Natural killer cell (primary cell): Measurements from ENCODE around the gene ZNF296. TPM values are rescaled to one million over a fixed set of nuclear protein-coding genes. Genes with fewer than 3 reads are reported as not detected.

Experiments
- ATAC-seq, 3 donors: fragments of 150-1000 bp in 2 of 3; fragments of 200-7000 bp in 1 of 3; cut with Tn5 transposase; 1 replicate in 1 of 3; 2 replicates in 2 of 3; pipeline ENCODE4 v1.10.0; 2021; ENCODE audit warnings: mild to moderate bottlenecking in 2 of 3, moderate library complexity in 2 of 3
- DNase-seq, 2 donors: peaks; one replicate each; pipeline versions ENCODE4 v3.0.0 to v3.0.0-alpha.2; 2013 to 2021; ENCODE audit warnings: mixed read lengths in 1 of 2
- H3K27ac ChIP-seq: one replicate; pipeline ENCODE4 v1.5.1; 2013; ENCODE audit warnings: mild to moderate bottlenecking, low read length
- H3K27me3 ChIP-seq: one replicate; pipeline ENCODE4 v1.6.1; 2013; ENCODE audit warnings: low read length; ENCODE audit not compliant: control insufficient read depth, insufficient read depth
- H3K36me3 ChIP-seq: one replicate; pipeline ENCODE4 v1.6.1; 2013; ENCODE audit warnings: low read length; ENCODE audit not compliant: control insufficient read depth, insufficient read depth
- H3K4me1 ChIP-seq: one replicate; pipeline ENCODE4 v1.6.1; 2013; ENCODE audit warnings: low read length; ENCODE audit not compliant: control insufficient read depth, insufficient read depth
- H3K4me3 ChIP-seq: one replicate; pipeline ENCODE4 v1.5.1; 2013; ENCODE audit warnings: low read length
- H3K9me3 ChIP-seq: one replicate; pipeline ENCODE4 v1.6.1; 2013; ENCODE audit warnings: low read length; ENCODE audit not compliant: control insufficient read depth, insufficient read depth
- H3K27ac Mint-ChIP-seq, 2 donors: one replicate each; pipeline ENCODE4 v1.8.0; 2022; ENCODE audit warnings: mild to moderate bottlenecking in 2 of 2, mixed read lengths in 2 of 2, moderate library complexity in 1 of 2
- H3K27me3 Mint-ChIP-seq, 2 donors: one replicate each; pipeline ENCODE4 v1.8.0; 2022; ENCODE audit warnings: low read depth in 2 of 2, mixed read lengths in 2 of 2
- H3K36me3 Mint-ChIP-seq: one replicate; pipeline ENCODE4 v1.8.0; 2022; ENCODE audit warnings: mixed read lengths
- H3K4me1 Mint-ChIP-seq, 2 donors: one replicate each; pipeline ENCODE4 v1.8.0; 2022; ENCODE audit warnings: mixed read lengths in 2 of 2
- H3K4me3 Mint-ChIP-seq: one replicate; pipeline ENCODE4 v1.8.0; 2022; ENCODE audit warnings: mild to moderate bottlenecking, moderate library complexity, mixed read lengths
- H3K9me3 Mint-ChIP-seq, 2 donors: one replicate each; pipeline ENCODE4 v1.8.0; 2022; ENCODE audit warnings: mixed read lengths in 2 of 2
- CTCF ChIP-seq: fragments of 200-600 bp; IDR thresholded peaks from one replicate; pipeline ENCODE4 v1.8.0; 2022; ENCODE audit warnings: antibody characterized with exemption
- WGBS: methylation state at CpG from one replicate; pipeline ENCODE4 v1.1.7; 2013; ENCODE audit warnings: missing lambda C conversion rate; ENCODE audit not compliant: insufficient coverage; 5-methylcytosine and 5-hydroxymethylcytosine counted together
- intact Hi-C: fragments of 100-400 bp; cut with micrococcal nuclease; formaldehyde crosslinking; loops from one replicate; pipeline ENCODE4 v1.14.2; 2022
- total RNA-seq, 4 donors: library from RNA; stranded (reverse); fragments of 120-200 nt in 1 of 4; gene quantifications; one replicate each; pipeline versions ENCODE4 v1.2.3 to v1.2.4, GENCODE V29; 2013 to 2022

ZNF296 gene
- total RNA-seq, 3 donors from 2014 or later (not counting 1 experiment from before 2014, with no cell fraction given): 5.1 to 8.0 (median 8.0) TPM

GRCh38 chr19:45051929-45052579 is 24.2 kb downstream of the ZNF296 start:
- no peak for DNase-seq
- Histone ChIP-seq H3K36me3 (peaks cover 38% of the 10 kb centered on the region), H3K9me3 (no peaks in the 10 kb centered on the region), H3K4me3 (no peak overlapping the region), H3K27ac (peak overlapping the region; percentile 34), H3K4me1 (peaks cover 19% of the 10 kb centered on the region), H3K27me3 (no peaks in the 10 kb centered on the region)
- intact Hi-C loops: loop anchor here (10.0 kb wide), 1 partner anchor 247 kb away; the partner anchor contains the start of gene BCAM
- peak overlapping the region in 1 of 2 donors; percentile 10 for H3K27ac Mint-ChIP-seq
- H3K36me3 Mint-ChIP-seq: no peaks in the 10 kb centered on the region
- WGBS: 72% methylated on average over 9 of the region's 9 CpGs
- H3K9me3 Mint-ChIP-seq: no peaks in the 10 kb centered on the region
- peaks cover 15 to 32% of the 10 kb centered on the region in 2 donors for H3K4me1 Mint-ChIP-seq
- no peak for TF ChIP-seq CTCF
- no peak overlapping the region for H3K4me3 Mint-ChIP-seq
- no peaks in the 10 kb centered on the region for H3K27me3 Mint-ChIP-seq
- peak in 1 of 3 donors; percentile 18 for ATAC-seq

GRCh38 chr19:45050036-45050435 is 26.2 kb downstream of the ZNF296 start:
- Histone ChIP-seq H3K4me3 (no peak overlapping the region), H3K36me3 (peaks cover 33% of the 10 kb centered on the region), H3K9me3 (no peaks in the 10 kb centered on the region), H3K27me3 (no peaks in the 10 kb centered on the region), H3K27ac (no peak overlapping the region), H3K4me1 (peaks cover 26% of the 10 kb centered on the region)
- 96% methylated on average over 6 of the region's 6 CpGs for WGBS
- Mint-ChIP-seq H3K27me3 (no peaks in the 10 kb centered on the region), H3K27ac (peak overlapping the region; percentile 13 to 43), H3K9me3 (no peaks in the 10 kb centered on the region), H3K4me1 (peaks cover 35 to 48% of the 10 kb centered on the region in 2 donors), H3K4me3 (no peak overlapping the region), H3K36me3 (no peaks in the 10 kb centered on the region)
- TF ChIP-seq CTCF: no peak
- no peak for ATAC-seq
- intact Hi-C loops: loop anchor here (10.0 kb wide), 1 partner anchor 245 kb away; the partner anchor contains the start of gene BCAM
- DNase-seq: no peak

GRCh38 chr19:45049073-45049736 is 27.1 kb downstream of the ZNF296 start:
- Histone ChIP-seq H3K9me3 (no peaks in the 10 kb centered on the region), H3K27ac (no peak overlapping the region), H3K36me3 (peaks cover 35% of the 10 kb centered on the region), H3K4me3 (no peak overlapping the region), H3K4me1 (peaks cover 26% of the 10 kb centered on the region), H3K27me3 (no peaks in the 10 kb centered on the region)
- WGBS: 93% methylated on average over 8 of the region's 8 CpGs
- no peak for ATAC-seq
- H3K4me3 Mint-ChIP-seq: no peak overlapping the region
- peak overlapping the region; percentile 13 to 43 for H3K27ac Mint-ChIP-seq
- TF ChIP-seq CTCF: no peak
- intact Hi-C loops: no loop called here
- no peaks in the 10 kb centered on the region for H3K9me3 Mint-ChIP-seq
- DNase-seq: no peak
- peaks cover 35 to 48% of the 10 kb centered on the region in 2 donors for H3K4me1 Mint-ChIP-seq
- H3K27me3 Mint-ChIP-seq: no peaks in the 10 kb centered on the region
- no peaks in the 10 kb centered on the region for H3K36me3 Mint-ChIP-seq
